ENCODE data around the gene MYL7. TPM values are rescaled to one million over a fixed set of nuclear protein-coding genes. Genes with fewer than 3 reads are reported as not detected.

Gene MYL7
- total RNA-seq, 1 donor from 2014 or later: 7.6 TPM

DNA sequence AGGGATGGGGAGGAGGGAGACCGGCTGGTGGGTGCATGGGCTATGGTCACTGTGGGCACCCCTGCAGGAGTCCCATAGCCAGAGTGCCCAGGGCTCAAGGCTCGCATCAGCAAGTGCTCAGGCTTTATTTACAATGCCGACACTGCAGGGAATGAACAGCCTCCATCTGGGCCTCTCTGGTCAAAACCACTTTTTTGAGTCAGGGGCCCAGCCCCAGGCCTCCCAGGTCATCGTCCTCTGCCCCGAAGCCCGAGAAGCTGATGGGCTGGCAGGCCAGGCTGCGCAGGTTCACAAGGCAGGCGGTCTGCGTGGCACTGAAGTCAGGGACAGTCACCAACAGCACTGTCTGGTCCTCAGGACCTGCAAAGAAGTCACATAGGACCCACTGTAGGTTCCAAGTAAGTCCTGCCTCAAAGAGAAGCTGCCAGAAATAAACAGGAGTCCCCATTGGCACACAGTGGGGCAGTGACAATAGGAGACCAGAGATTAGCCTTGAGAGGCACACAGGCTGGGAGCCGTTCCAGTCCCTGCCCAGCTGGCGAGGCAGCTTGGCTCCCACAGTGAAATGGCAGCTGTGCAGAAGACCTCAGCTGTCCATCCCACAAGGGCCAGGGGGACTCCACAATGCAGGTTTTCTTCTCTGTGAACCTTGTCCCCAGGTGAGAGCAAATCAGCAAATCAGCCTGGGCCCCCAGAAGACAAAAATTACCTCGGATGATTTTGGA lies 26.4 kb downstream of the MYL7 start:
- Mint-ChIP-seq H3K27ac (ENCODE audit: unreplicated experiment) (peak overlapping the region; percentile 62), H3K27me3 (ENCODE audit: unreplicated experiment) (peaks cover 11% of the 10 kb centered on the region), H3K4me1 (ENCODE audit: low read depth, unreplicated experiment) (peaks cover 3% of the 10 kb centered on the region), H3K36me3 (ENCODE audit: unreplicated experiment) (no peaks in the 10 kb centered on the region), H3K4me3 (ENCODE audit: unreplicated experiment) (no peak overlapping the region), H3K9me3 (ENCODE audit: unreplicated experiment) (peaks cover 4% of the 10 kb centered on the region)
- TF ChIP-seq, protein P1, sequence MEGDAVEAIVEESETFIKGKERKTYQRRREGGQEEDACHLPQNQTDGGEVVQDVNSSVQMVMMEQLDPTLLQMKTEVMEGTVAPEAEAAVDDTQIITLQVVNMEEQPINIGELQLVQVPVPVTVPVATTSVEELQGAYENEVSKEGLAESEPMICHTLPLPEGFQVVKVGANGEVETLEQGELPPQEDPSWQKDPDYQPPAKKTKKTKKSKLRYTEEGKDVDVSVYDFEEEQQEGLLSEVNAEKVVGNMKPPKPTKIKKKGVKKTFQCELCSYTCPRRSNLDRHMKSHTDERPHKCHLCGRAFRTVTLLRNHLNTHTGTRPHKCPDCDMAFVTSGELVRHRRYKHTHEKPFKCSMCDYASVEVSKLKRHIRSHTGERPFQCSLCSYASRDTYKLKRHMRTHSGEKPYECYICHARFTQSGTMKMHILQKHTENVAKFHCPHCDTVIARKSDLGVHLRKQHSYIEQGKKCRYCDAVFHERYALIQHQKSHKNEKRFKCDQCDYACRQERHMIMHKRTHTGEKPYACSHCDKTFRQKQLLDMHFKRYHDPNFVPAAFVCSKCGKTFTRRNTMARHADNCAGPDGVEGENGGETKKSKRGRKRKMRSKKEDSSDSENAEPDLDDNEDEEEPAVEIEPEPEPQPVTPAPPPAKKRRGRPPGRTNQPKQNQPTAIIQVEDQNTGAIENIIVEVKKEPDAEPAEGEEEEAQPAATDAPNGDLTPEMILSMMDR (IDR thresholded peaks at IDR 0.05; ENCODE audit: partially characterized antibody, unreplicated experiment): no peak
- DNase-seq: no peak

DNA sequence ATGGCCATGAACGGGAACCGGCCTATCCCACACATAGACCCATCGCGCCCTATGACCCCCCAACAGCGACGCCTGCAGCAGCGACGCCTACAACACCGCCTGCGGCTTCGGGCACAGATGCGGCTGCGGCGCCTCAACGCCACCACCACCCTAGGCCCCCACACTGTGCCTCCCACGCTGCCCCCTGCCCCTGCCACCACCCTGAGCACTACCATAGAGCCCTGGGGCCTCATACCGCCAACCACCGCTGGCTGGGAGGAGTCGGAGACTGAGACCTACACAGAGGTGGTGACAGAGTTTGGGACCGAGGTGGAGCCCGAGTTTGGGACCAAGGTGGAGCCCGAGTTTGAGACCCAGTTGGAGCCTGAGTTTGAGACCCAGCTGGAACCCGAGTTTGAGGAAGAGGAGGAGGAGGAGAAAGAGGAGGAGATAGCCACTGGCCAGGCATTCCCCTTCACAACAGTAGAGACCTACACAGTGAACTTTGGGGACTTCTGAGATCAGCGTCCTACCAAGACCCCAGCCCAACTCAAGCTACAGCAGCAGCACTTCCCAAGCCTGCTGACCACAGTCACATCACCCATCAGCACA lies 27.3 kb downstream of the MYL7 start:
- TF ChIP-seq, protein P1 (IDR thresholded peaks at IDR 0.05; ENCODE audit: partially characterized antibody, unreplicated experiment): no peak
- peaks cover 3% of the 10 kb centered on the region for H3K4me1 Mint-ChIP-seq (ENCODE audit: low read depth, unreplicated experiment)
- peak overlapping the region; percentile 33 for H3K27ac Mint-ChIP-seq (ENCODE audit: unreplicated experiment)
- H3K9me3 Mint-ChIP-seq (ENCODE audit: unreplicated experiment): peaks cover 4% of the 10 kb centered on the region
- H3K4me3 Mint-ChIP-seq (ENCODE audit: unreplicated experiment): no peak overlapping the region
- no peaks in the 10 kb centered on the region for H3K36me3 Mint-ChIP-seq (ENCODE audit: unreplicated experiment)
- H3K27me3 Mint-ChIP-seq (ENCODE audit: unreplicated experiment): peaks cover 10% of the 10 kb centered on the region
- DNase-seq: no peak

DNA sequence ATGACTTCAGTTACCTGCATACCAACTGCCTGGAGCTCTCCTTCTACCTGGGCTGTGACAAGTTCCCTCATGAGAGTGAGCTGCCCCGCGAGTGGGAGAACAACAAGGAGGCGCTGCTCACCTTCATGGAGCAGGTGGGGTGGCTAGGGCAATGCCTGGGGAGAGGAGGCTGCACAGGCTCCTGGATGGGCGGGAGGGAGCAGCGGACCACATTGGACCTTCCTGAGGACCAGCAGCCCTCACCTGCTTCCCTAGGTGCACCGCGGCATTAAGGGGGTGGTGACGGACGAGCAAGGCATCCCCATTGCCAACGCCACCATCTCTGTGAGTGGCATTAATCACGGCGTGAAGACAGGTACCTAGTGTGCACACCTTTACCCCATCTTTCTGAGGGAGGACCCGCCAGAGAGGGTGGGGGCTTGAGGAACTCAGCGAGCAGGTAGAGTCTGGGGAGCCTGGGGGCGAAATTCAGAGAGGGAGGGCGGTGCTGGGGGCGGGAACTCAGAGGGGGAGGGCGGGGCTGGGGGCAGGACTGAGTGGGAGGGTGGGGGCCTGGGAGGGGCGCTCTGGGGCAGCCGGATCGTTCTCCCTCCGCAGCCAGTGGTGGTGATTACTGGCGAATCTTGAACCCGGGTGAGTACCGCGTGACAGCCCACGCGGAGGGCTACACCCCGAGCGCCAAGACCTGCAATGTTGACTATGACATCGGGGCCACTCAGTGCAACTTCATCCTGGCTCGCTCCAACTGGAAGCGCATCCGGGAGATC lies 28.0 kb downstream of the MYL7 start:
- H3K9me3 Mint-ChIP-seq (ENCODE audit: unreplicated experiment): peaks cover 4% of the 10 kb centered on the region
- H3K4me3 Mint-ChIP-seq (ENCODE audit: unreplicated experiment): no peak overlapping the region
- TF ChIP-seq, protein P1 (IDR thresholded peaks at IDR 0.05; ENCODE audit: partially characterized antibody, unreplicated experiment): no peak
- H3K27me3 Mint-ChIP-seq (ENCODE audit: unreplicated experiment): peaks cover 10% of the 10 kb centered on the region
- H3K27ac Mint-ChIP-seq (ENCODE audit: unreplicated experiment): no peak overlapping the region
- DNase-seq: no peak
- H3K4me1 Mint-ChIP-seq (ENCODE audit: low read depth, unreplicated experiment): peaks cover 3% of the 10 kb centered on the region
- no peaks in the 10 kb centered on the region for H3K36me3 Mint-ChIP-seq (ENCODE audit: unreplicated experiment)

DNA sequence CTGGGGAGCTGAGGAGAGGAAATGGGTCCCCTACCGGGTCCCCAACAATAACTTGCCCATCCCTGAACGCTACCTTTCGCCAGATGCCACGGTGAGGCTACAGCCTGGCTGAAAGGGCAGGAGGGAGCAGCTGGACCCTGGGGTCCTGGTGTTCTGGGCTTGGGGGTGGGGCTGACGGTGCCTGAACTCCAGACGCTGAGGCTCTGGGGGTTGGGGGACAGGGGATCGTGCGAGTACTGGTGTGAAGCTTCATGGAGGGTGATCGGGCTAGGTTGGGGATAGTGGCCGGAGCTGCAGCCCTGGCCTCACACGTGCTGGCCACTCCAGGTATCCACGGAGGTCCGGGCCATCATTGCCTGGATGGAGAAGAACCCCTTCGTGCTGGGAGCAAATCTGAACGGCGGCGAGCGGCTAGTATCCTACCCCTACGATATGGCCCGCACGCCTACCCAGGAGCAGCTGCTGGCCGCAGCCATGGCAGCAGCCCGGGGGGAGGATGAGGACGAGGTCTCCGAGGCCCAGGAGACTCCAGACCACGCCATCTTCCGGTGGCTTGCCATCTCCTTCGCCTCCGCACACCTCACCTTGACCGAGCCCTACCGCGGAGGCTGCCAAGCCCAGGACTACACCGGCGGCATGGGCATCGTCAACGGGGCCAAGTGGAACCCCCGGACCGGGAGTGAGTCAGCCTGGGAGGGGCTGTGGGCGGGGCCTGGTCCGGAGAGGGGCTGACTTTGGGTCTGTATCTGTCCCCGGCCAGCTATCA lies 28.7 kb downstream of the MYL7 start:
- TF ChIP-seq, protein P1 (IDR thresholded peaks at IDR 0.05; ENCODE audit: partially characterized antibody, unreplicated experiment): no peak
- H3K9me3 Mint-ChIP-seq (ENCODE audit: unreplicated experiment): peaks cover 2% of the 10 kb centered on the region
- H3K4me1 Mint-ChIP-seq (ENCODE audit: low read depth, unreplicated experiment): peaks cover 3% of the 10 kb centered on the region
- H3K4me3 Mint-ChIP-seq (ENCODE audit: unreplicated experiment): no peak overlapping the region
- H3K36me3 Mint-ChIP-seq (ENCODE audit: unreplicated experiment): no peaks in the 10 kb centered on the region
- no peak for DNase-seq
- peaks cover 10% of the 10 kb centered on the region for H3K27me3 Mint-ChIP-seq (ENCODE audit: unreplicated experiment)
- H3K27ac Mint-ChIP-seq (ENCODE audit: unreplicated experiment): no peak overlapping the region

All from glutamatergic neuron (in vitro differentiated cells).